ENCODE measurements around the gene NRXN3.

- no peak for TF ChIP-seq CTCF (IDR thresholded peaks at IDR 0.05)
- TF ChIP-seq POLR2A (IDR thresholded peaks at IDR 0.05) = no peak
Measured at GRCh38 chr14:78196323-78196722, 26.1 kb downstream of the NRXN3 start.

Data from heart left ventricle (tissue), 13 donors.